IPS-NIHi11 (cell line): ENCODE results near the gene ZNF184.

Experiments used
- DNase-seq: peaks from one replicate; pipeline ENCODE4 v3.0.0; 2012; ENCODE audit warnings: mixed read lengths, low spot score

Gene ZNF184

DNA sequence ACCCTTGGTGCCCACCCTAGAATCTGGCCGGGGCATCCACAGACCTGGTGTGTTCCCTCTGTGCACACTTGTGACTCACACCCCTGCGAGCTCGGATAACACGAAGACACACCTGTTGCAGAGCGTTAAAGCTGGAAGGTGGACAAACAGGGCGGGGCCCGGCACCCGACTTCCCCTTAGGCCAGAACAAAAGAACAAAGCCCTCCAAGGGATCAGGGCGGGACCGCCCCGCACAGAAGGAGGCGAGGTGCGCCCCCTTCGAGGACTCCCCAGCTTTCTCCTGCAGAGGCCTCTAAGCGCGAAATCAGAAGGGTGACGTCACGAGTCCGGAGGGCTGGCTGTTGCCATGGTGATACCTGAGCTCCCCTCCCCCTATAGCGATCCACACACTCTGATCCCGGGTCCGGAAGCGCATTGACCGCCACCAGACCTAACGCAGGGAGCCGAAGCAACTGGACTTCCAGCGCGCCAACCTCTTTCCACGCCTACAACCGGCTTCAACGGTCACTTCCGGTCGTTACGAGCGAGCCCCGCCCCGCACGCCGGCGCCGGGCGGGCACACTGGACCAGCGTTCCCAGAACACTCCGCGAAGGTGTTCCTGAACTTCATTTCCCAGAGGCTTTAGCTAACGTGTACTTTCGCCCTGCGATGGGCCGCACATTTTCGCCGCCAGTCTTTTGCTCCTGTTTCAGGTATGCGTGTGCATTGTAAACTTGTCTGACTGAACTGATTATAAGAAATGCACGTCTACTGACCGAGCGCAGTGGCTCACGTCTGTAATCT lies at the start of gene ZNF184:
ZNF184 (minus strand) TSS at position 489 of the 784 bp plus-strand sequence. CDS start 811 bp downstream, outside the sequence.
- DNase-seq, result peak; percentile 91

DNA sequence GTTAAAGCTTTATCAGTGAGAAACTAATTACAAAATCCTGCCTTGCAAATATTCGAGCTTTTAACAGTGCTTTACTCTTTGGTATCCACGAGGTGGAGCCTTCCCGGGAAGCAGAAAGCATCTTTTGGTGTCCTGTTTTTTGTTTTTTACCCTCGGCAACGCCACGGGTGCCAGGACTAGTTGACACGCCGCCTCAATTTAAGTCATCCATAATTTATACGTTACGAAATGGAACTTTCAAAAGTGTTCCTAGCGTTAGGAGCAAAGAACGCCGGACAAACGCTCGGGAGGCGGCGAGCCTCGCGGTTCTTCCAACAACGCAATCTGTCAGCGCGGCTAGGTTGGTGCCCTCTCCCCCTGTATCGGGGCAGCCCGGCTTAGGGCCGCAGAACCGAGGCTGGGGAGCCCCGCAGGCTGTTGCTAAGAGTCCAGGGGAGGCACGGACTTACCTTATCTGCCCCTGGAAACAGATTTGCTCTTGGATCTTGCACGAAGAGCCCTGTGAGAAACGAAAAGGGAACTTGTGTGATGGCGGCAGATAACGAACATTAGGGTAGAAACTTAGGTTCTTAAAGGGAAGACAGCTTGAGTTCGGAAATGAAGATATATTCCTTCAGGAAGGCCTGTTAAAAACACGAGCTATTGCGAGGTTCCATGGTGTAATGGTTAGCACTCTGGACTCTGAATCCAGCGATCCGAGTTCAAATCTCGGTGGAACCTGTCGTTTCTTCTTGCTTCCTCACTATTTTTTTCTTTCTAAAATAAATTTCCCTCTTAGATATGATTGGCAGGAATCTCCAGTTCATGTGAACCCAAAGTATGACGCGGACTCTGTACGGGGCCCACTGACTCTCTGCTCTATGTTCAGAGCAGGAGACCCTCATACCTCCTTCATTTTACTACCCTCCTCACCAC lies 46.2 kb upstream of the ZNF184 start:
- peak; percentile 66 for DNase-seq

DNA sequence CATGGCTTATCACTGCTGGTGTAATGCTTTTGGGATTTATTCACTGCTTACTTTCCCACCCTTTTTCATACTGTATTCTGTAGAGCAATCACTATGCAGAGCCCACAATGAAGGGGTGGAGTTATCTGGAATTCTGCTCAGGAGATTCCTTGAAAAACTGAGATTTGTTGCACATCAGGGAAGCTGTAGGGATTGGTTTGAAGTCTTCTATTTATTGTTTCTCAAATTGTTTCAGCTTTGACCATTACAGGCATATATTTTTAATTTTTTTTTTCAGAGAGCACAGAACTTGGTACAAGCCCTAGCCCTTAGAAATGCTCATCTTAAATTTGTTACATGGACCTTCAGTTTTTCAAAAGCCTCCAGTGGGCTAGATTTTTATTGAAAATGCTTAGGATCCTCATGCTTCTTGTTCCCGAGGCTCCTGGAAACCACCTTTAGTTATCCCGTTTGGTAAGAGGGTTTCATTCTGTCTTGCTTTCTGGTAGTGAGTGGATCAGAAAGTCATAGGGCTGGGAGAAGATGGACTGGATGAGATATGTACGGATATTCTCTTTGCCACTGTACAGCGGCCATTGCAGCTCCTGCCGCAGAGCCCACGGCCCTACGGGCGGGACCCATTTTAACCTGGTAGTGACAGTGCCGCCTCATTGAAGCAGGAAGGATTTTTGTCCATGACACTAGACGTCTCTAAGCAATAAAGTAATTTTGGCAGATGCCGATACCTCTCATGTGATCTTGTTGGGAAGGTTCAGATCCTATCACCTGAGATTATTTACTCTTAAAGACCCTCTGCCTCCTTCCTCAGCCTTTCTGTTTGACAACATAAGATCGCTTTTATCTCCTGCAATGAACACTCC lies 45.3 kb upstream of the ZNF184 start:
- no peak for DNase-seq

DNA sequence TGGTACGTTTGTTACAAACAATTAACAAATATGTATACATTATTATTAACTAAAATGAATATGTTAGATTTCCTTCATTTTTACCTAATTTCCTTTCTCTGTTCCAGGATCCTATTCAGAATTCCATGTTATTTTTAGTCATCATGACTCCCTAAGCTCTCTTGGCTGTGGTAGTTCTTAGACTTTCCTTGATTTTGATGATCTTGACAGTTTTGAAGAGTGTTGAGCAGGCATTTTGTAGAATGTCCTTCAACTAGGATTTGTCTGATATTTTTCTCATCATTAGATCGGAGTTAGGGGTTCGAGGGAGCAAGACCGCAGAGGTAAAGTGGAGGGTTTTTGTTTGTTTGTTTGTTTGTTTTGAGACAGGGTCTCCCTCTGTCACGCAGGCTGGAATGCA lies 44.3 kb upstream of the ZNF184 start:
- no peak for DNase-seq

DNA sequence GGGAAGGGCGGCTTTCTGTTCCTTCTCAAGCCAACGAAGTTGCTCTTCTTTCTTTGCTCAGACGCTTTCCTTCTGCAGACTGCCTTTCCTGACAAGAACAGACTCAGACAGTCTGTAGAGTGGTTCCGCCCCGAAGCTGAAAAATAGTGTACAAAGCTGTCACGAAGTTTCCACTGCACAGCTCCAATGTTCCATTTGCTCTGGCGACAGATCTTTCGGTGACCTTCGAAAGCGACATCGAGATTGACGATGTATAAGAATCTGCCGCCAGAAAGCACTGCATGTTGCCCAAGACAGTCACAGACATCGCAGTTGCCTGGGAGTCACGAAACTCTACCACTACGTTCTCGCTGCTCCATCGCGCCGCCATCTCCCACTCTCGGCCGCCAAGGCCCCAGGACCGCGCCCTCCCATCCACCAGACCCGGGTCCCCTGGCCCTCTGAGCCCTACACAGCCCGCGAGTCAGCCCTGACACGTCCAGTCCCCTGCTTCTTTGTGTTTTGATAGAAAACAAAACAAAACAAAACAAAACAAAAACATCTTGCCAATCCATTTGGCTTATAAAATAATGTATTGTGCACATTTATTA lies 42.1 kb upstream of the ZNF184 start:
- no peak for DNase-seq

DNA sequence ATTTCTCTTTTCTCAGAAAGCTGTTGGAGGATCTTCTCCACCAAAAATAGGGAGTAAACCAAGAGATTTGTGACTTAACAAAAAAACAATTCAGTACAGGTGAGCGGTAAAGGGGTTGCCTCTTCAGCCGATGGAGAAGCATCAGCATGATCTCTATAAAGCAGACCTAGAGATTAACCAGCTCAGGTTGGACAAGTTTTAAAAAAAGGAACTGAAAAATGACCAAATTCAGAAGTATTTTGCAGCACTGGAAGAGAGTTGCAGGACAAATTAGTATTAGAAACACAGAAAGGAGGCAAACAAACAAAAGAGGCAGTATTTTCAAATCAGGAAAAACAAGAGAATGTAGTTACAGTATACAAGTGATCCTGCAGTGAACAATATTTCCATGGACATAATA lies 39.6 kb upstream of the ZNF184 start:
- DNase-seq, result no peak

DNA sequence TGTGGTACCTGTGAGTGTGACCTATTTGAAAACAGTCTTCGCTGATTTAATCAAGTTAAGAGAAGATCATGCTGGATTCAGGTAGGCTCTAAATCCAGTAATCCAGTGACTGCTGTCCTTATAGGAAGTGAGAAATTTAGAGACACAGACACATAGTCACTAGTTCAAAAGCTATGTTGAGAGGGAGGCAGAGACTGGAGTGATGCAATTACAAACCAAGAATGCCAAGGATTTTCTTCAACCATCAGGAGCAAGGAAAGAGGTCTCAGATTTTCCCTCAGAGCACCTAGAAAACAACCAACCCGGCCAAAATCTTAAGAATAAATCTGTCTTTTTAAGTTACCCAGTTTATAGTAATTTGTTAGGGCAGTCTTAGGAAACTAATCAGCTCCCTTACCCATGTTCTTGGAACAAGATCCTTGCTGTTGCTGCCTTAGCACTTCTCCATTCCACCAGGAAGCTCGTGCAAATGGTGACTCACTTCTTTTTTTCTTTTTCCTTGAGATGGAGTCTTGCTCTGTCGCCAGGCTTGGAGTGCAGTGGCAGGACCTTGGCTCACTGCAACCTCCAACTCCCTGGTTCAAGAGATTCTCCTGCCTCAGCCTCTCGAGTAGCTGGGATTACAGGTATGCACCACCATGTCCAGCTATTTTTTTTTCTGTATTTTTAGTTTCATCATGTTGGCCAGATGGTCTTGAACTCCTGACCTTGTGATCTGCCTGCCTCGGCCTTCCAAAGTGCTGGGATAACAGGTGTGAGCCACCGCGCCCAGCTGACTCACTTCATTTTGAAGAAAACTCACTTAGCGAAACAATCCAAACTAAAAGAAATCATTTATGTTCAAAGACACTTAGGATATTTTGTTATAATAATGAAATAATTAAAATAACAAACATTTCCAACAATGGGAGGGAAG lies 34.4 kb upstream of the ZNF184 start:
- no peak for DNase-seq

DNA sequence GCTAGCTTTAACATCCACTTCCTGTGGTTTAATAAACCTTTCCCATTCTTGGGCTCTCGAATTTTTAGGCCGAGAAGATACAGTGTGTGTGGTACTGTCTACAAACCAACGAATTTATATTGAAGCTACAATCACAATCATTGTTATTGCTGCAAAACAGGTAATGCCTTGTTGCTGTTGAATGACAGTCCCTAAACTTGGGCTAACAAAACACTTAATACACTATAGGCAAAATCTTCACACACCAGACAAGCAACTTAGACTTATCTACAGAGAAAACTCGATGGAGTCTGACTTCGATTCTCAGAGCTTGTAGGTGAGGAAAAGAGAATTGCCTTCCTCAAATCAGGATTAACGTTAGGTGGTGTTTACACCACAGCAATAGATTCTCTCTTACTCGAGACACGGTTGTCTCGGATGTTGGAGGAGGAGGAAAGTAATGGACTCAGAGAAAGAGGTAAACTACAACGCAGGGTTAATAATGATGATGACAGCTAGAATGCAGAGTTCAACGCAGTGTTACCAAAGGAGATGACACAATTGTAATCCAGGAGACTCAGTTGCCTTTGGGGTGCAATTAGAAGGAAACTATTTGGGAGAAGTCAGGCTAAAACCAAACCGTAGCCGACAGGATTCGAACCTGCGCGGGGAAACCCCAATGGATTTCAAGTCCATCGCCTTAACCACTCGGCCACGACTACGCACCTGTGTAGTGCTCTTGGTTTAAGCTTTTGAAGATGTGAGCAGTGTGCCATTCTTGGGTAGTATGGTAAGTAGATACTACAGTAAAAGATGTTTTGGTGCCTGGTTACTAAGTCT lies 32.5 kb upstream of the ZNF184 start:
- peak; percentile 58 for DNase-seq

DNA sequence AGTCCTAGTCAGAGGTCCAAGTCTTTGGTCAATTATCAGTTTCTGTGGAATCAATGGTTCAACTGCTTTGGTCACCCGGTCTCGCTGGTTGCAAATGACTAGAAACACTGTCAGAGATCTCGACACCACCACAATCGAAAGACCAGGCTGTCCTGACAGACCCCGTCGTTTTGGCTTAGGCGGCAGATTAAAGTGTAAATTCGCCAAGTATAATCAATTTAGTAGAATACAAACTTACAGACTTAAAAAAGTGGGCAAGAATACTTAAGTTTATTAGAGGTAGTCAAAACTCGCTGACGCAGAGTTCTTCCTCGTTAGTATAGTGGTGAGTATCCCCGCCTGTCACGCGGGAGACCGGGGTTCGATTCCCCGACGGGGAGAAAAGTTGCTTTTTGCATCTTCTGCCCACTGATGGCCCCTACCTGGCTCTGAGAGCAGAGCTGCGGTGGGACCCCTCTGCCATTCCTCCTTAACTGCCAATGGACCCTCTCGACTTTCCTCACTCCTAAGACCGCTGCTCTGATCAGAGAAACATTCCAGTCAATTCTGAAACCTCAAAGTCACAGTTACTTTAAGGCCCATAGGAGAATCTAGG lies 30.6 kb upstream of the ZNF184 start:
- peak; percentile 47 for DNase-seq

DNA sequence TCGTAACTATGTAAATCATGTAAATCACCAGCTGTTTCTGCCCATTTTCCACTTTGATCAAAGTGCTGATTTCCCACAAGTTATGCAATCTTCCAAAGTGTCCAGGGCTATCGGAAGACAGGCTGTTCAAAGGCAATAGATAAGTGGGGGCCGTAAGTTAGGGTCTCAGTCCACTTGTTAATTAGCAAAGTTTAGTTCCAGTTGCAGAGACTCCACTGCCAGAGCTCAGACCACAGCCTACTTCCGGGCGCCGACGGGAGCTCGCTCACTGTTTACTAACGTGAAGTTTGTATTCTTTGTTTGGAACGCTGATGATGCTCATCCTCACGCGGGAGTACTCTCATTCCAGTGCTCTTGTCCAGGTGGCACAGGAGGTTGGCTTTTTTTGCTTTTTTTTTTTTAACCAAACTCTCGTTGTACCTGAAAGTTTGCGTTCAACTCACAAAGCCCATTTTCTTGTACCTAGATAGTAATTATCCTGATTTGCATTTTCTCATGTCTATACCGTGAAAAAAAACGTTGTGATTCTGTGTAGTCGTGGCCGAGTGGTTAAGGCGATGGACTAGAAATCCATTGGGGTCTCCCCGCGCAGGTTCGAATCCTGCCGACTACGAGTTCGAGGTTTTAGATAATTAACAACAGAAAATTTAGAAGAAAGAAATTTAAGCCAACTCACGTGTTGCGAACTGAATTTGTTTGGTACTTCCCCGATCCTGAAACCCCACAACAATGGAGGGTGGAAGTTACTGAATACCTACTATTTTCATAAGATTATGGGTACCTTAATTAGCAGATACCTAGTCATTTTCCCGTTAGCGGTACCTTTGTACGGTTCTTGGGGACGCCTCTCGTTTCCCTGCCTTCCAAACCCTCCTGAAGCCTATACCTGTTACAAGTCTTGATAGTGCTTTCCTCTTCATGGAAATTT lies 29.9 kb upstream of the ZNF184 start:
- peak; percentile 27 for DNase-seq

DNA sequence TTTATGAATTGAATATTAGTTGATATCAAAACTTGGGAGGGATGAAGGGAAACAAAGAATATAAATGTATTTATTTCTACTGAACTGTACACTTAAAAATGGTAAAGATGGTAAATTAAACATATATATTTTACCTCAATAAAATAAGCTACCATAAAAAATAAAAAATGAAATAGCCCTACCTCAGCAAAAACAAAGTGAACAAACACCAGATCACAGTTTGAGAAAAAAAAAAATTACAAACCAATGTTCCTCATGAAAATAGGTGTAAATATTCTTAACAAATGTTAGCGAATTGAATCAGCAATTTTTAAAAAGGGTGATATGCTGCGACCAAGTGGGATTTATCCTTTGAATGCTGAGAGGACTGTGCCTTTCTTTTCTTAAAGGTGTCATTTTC lies 28.3 kb upstream of the ZNF184 start:
- DNase-seq, result no peak

DNA sequence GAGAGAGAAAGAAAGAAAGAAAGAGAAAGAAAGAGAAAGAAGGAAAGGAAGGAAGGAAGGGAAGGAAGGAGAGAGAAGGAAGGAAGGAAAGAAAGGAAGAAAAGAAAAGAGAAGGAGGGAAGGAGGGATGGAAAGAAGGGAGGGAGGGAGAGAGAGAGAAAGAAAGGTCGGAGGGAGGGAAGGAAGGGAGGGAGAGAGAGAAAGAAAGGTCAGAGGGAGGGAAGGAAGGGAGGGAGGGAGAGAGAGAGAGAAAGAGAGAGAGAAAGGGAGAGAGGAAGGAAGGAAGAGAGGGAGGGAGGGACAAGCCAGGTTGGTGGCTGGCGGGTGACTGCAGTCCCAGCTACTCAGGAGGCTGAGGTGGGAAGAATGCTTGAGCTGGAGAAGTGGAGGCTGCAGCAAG lies 27.3 kb upstream of the ZNF184 start:
- DNase-seq, result no peak

DNA sequence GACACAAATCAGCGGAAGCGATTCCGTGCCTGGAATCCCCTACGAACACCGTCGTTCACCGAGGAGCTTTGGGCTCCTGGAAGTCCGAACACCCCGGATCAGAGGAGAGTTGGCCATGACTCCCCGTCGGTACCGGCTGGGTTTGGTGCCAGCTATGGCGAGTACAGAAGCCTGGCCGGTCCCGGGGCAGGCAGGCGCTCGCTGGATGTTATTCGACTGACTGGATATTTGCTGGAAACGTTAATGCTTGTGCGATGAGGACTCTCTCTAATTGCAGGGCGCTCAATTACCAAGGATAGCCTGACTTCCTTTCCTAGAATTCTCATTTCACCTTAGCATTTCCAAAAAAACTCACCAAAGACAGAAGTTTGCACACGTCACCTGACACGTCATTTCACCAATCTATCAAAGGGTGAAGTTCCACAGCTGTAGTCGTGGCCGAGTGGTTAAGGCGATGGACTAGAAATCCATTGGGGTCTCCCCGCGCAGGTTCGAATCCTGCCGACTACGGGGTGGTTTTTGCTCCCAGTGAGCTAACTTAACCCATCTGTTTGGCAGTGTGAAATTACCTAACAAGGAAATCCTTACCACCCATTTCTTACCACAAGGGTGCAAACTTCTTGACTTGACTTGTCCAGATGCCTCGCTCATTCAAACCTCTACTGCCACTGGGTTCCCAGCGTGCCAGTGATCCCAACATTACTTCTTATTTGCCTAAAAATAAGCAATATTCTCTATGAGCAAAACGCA lies 22.7 kb upstream of the ZNF184 start:
- DNase-seq, result peak; percentile 52

DNA sequence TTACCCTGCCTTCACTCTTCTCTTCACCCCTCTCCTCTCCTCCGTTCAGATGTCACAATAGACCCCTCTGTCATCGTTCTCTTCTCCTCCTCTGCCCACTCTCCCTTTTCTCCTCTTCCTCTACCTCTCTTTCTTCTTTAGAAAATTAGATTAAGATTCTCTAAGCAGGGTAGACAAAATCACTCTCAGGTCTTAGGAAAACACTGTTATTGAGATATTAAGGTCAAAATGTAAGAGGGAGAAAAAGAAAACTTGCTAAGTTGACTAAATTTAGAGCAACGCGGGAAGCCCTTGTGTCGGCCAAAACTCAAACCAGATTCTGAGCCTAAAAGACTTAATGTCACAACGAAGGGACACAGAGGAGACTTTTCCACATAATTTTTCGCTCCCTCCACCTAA lies 22.1 kb upstream of the ZNF184 start:
- DNase-seq, result no peak

DNA sequence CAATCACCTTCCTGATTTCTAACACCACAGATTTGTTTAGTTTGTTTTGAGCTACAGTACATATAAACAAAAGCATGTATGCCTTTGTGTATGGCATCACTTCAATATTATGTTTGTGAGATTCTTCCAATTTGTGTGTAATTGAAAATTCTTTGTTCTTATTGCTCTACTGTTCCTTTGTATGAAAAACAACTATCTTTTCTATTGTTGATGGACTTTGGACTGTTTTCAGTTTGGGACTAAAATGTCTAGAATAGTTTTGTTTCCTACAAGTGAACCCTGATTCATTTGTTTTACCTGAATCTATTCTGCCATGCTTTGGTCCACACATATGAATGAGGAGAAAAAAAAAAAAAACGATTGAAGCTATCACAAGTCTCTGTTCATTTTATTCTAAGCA lies 21.2 kb upstream of the ZNF184 start:
- no peak for DNase-seq

DNA sequence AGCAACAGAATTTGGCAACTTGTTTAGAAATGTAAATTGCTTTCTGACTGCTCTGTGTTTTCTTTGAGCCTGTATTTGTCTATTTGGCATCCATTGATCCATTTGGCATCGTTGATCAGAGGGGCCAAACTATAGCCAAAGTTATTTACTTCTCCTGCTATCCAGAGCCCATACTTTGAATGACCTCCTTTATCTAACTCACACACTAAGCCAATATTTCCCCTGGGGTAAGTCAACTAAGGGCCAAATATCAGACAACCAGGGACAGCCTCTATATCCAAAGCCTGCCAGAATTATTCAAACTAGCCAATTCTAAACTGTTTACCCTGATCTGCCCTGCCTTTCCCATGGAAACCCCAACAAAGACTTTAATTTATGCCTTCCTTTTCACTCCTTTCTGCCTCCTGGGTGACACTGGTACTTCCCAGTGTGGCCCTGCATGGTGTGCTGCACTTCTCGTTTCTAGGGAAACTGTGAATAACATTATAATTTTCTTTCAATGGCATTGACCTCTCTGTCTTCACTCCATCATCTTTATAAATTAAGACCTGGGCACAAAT lies 19.8 kb upstream of the ZNF184 start:
- no peak for DNase-seq
